GM18951 (cell line): ENCODE data around the gene SDK1.

Source experiments
- POLR2A ChIP-seq: IDR thresholded peaks from 4 replicates; pipeline ENCODE4 v1.6.1; 2011; ENCODE audit warnings: mild to moderate bottlenecking; ENCODE audit not compliant: insufficient read length, insufficient read depth; ENCODE audit errors: extremely low read depth
- in situ Hi-C: fragments of 300-500 bp; cut with MboI; formaldehyde crosslinking; loops from one replicate; pipeline ENCODE4 v1.12.0; 2022; ENCODE audit warnings: low sequenced_read_pairs, mixed read lengths, inconsistent platforms; ENCODE audit not compliant: unreplicated experiment

The SDK1 gene

GRCh38 chr7:4056552-4057288 is 755.7 kb downstream of the SDK1 start:
- in situ Hi-C loops, result no loop called here
- TF ChIP-seq POLR2A, result no peak

- TF ChIP-seq POLR2A, result no peak
- in situ Hi-C loops, result no loop called here
Measured at GRCh38 chr7:4057289-4057616, 756.2 kb downstream of the SDK1 start.

DNA sequence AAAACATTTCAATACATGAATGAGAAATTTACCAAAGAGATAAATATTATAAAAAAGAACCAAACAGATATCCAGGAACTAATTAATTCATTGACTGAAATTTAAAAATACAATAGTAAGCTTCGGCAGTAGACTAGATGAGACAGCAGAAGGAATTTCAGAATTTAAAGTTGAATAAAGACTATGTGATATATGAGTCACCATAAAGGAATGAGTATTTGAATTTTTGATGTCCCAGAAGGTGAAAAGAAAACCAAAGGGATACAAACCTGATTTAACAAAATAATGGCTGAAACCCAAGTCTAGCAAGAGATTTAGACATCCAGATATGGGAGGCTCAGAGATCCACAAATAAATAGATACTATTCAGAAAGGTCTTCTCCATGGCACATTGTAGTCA is 757.1 kb downstream of the SDK1 start:
- no peak for TF ChIP-seq POLR2A
- in situ Hi-C loops, result no loop called here

- TF ChIP-seq POLR2A, result no peak
- in situ Hi-C loops, result no loop called here
Measured at GRCh38 chr7:4065190-4065589, 764.1 kb downstream of the SDK1 start.

DNA sequence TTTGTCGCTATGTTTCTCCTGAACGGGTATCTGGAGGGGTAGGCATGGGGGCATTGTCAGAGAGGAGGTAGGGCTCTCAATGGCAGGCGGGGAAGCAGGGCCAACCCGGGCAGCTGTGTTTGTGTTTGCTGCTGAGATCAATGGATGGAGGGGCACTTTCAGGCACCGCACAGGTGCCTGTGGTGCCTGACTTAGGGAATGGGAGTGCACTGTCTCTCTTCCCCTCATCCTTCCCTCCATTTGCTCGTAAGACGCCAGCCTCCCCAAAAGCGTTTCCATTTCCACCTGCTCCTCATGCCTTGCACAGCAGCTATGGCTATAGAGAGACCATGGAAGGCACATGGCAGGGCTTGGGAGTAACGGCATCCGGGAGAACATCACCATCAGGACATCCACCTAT is 765.2 kb downstream of the SDK1 start:
- no peak for TF ChIP-seq POLR2A
- in situ Hi-C loops, result no loop called here

- in situ Hi-C loops, result no loop called here
- TF ChIP-seq POLR2A, result no peak
Measured at GRCh38 chr7:4066626-4067475, 765.8 kb downstream of the SDK1 start.

DNA sequence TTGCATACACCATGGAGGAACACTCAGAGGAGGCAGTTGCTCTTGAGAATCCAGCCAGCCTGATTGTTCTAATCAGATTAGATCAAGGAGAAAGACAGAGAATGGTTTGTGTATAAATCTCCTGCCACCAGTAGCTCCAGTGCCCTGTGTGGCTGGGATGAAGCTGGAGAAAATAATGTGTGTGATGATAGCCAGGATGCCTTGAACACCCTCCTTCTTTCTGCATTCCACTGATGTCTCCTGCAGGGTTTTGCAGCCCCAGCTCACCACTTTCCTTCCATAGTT is 766.4 kb downstream of the SDK1 start:
- in situ Hi-C loops, result no loop called here
- TF ChIP-seq POLR2A, result no peak

DNA sequence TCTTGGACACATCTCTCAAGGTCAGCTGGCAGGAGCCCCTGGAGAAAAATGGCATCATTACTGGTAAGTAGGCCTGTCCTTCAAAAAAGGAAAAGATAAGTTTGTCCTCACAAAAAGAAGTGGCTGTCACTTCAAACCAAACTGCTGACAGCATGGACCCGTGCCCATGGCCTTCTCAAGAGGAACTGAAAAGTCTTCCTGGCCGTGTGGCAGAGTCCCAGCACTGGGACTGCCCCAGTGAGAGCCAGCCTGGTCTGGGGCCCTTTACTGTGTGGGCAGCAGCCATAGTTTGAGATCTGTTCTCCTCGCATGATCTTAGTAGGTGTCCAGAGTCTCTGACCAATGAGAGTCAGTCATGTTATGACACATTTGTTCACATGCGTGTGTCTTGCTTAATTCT is 766.8 kb downstream of the SDK1 start:
- no peak for TF ChIP-seq POLR2A
- in situ Hi-C loops, result no loop called here

- TF ChIP-seq POLR2A, result no peak
- in situ Hi-C loops, result no loop called here
Measured at GRCh38 chr7:4068286-4068685, 767.2 kb downstream of the SDK1 start.

- in situ Hi-C loops, result no loop called here
Measured at GRCh38 chr7:4069268-4070095, 768.4 kb downstream of the SDK1 start.

GRCh38 chr7:4070214-4070613 is 769.2 kb downstream of the SDK1 start:
- in situ Hi-C loops, result no loop called here
- TF ChIP-seq POLR2A, result no peak

More at GRCh38 chr7:4069268-4070095, 768.4 kb downstream of the SDK1 start:
- TF ChIP-seq POLR2A, result no peak

DNA sequence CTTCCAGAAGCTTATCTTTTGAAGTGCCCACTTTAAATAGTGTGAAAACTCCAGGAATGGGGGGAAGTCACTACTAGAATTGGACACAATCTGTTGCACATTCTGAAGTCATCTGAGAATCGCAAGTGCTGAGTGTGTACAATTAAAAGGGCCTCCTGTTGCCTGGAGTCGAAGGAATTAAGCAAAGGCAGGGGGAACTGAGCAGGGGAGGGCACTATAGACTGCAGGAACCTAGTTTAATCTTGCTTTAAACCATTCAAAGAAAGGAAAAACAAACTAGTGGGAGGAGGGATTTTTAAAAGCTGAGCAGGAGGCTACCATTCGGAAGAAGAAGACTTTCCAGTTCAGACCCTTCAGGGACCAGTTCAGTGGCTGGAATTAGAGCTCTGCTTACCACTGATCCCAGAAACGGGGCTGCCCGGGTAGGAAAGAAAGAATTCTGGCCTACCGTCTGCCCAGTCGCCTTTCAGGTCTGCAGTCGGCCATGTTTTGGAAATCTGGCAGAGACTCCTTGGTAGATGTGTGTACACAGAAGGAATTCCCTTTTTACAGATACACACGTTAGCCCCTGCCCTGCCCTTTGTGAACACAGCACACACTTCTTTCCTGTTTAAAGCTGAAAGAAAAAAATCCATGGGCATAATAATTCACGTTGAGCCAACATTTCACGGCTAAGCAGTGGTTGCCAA is 770.5 kb downstream of the SDK1 start:
- TF ChIP-seq POLR2A, result no peak
- in situ Hi-C loops, result no loop called here
